HEK293T (cell line): Measurements from ENCODE around the gene VSIG10.

Experiments
- ARNT ChIP-seq: fragments of 450-650 bp; IDR thresholded peaks from 2 replicates; pipeline ENCODE4 v1.6.1; 2017; ENCODE audit warnings: mild to moderate bottlenecking
- ELF4 ChIP-seq: fragments of 450-650 bp; IDR thresholded peaks from 2 replicates; pipeline ENCODE4 v1.6.1; 2017; ENCODE audit warnings: antibody characterized with exemption
- FOXK2 ChIP-seq: fragments of 450-650 bp; IDR thresholded peaks from 2 replicates; pipeline ENCODE4 v1.6.1; 2016; ENCODE audit warnings: mild to moderate bottlenecking
- FOXM1 ChIP-seq: fragments of 450-650 bp; IDR thresholded peaks from 2 replicates; pipeline ENCODE4 v1.6.1; 2017; ENCODE audit warnings: mild to moderate bottlenecking, borderline replicate concordance
- HDGF ChIP-seq: fragments of 450-650 bp; IDR thresholded peaks from 2 replicates; pipeline ENCODE4 v1.6.1; 2017; ENCODE audit warnings: antibody characterized with exemption, borderline replicate concordance
- LEF1 ChIP-seq: fragments of 450-650 bp; IDR thresholded peaks from 2 replicates; pipeline ENCODE4 v1.6.1; 2017; ENCODE audit warnings: mild to moderate bottlenecking, borderline replicate concordance
- NFRKB ChIP-seq: fragments of 450-650 bp; IDR thresholded peaks from 2 replicates; pipeline ENCODE4 v1.6.1; 2016; ENCODE audit warnings: mild to moderate bottlenecking, moderate library complexity
- PKNOX1 ChIP-seq: fragments of 450-650 bp; IDR thresholded peaks from 2 replicates; pipeline ENCODE4 v1.6.1; 2016
- SP1 ChIP-seq: fragments of 450-650 bp; IDR thresholded peaks from 2 replicates; pipeline ENCODE4 v1.6.1; 2017
- ZNF384 ChIP-seq: fragments of 450-650 bp; IDR thresholded peaks from 2 replicates; pipeline ENCODE4 v1.6.1; 2016

GRCh38 chr12:118070650-118071049 lies 33.2 kb downstream of the VSIG10 start:
- no peak for TF ChIP-seq ZNF384
- no peak for TF ChIP-seq ELF4
- TF ChIP-seq PKNOX1: no peak
- TF ChIP-seq NFRKB: no peak
- TF ChIP-seq LEF1: no peak
- TF ChIP-seq SP1: no peak
- TF ChIP-seq FOXM1: no peak
- no peak for TF ChIP-seq HDGF
- no peak for TF ChIP-seq ARNT
- no peak for TF ChIP-seq FOXK2
